Epidermal melanocyte (primary cell): ENCODE measurements around the gene SNX14.

ENCODE experiments used
- DNase-seq: peaks from one replicate; pipeline ENCODE4 v3.0.0; 2011; ENCODE audit warnings: low spot score; ENCODE audit not compliant: insufficient read length

SNX14 gene

DNA sequence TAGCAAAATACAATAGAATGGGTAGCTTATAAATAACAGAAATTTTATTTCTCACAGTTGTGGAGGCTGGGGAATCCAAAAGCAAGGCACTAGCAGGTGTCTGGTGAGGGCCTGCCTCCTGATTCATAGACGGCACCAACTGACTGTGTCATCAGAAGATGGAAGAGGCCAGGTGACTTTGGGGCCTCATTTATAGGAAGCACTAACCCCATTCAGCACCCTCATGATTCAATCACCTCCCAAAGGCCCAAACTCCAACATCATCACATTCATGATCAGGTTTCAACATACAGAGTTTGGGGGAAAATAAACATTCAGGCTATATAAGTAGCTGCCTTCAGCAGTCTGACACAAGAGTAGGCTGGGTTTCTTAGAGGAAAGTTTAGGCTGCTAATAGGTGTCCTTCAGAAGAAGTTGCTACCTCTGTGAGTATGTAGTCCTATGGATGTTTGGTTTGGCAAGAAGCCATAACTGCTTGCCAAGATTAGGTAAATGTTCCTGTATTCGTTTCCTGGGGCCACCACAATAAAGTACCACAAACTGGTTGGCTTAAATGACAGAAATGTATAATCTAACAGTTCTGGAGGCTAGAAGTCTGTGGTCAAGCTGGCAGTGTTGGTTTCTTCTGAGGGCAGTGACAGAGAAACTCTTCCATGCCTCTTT is 94.9 kb downstream of the SNX14 start:
- no peak for DNase-seq

DNA sequence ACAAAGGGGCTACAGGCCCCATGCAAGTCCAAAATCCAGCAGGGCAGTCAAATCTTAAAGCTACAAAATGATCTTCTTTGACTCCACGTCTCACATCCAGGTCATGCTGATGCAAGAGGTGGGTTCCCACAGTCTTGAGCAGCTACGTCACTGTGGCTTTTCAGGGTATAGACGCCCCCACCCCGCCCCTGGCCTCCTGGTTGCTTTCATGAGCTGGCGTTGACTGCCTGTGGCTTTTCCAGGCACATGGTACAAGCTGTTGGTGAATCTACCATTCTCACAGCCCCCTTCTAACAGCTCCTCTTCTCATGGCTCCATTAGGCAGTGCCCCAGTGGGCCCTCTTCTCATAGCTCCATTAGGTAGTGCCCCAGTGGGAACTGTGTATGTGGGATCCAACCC is 96.8 kb downstream of the SNX14 start:
- no peak for DNase-seq

DNA sequence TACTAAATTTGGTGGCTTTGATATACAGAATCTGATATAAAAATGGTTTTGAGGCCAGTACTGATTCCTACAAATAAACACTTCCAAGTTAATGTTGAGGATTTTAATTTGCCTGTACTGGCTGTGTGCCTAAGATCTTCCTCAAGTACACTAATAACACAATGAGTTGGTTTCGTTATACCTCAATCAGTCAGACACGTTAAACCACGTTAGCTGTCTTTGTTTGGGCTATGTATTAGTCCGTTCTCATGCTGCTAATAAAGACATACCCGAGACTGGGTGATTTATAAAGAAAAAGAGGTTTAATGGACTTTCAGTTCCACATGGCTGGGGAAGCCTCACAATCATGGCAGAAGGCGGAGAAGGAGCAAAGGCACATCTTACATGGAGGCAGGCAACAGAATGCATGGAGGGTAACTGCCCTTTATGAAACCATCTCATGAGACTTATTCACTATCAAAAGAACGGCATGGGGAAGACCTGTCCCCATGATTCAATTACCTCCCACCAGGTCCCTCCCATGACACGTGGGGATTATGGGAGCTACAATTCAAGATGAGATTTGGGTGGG is 97.6 kb downstream of the SNX14 start:
- DNase-seq = no peak

DNA sequence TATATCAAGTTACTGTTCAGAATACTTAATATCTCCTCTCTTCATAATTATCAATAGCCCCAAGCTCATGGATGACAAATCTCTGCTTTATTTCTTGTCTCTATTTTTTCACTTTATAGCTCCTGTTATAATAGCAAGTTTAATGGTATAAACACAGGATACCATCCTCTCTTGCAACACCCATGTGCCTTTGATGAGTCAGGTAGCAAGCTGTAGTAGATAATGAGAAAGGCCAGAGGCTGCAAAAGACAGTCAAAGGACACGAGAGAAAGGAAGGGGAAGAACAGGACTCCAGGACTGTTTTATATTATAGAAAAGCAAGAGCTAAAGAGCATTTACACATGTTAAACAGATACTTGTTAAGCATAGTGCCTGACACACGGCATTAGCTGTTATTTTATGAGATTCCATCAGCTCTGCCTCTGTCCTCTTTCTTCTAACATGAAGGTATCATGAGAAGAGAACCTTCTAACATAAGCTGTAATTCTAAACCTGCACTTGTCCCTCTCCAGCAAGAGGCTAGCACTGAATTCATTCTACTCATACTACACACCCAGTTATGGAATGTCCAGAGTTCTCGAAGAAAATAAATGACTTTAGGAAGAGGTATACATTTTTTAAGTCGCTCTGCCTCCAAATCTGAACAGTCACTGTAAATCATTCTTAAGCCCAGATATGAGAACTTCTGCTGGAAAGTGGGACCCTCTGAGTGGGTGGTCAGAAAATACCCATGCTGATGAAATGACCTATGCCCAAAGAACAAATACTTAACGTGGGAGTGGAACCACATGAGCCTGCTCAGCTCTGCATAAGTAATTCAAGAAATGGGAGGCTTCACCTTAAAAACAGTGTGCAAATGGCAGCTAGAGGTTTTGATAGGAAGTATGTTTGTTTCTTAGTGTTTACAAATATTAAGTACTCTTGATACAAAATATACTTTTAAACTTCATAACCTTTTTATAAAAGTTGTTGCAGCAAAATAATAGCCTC is 98.8 kb downstream of the SNX14 start:
- DNase-seq = no peak

DNA sequence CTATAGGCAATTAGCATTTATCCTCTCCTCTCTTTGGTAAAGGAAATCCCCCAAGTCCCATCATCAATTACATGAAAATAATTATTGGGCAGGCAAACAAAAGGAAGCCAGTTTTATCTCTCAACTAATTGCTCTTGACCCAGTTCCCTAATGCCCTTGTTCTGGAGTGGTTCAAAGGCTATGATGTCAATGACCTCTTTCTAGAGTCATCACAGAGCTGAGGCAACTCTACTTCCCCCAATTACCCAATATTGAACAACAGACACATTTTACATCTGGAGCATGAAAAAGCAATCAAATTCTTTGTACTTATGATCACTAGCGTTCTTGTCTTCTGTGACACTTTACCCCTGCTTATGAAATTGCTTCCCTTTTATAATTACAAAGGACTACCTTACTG is 100.3 kb downstream of the SNX14 start:
- DNase-seq = no peak

DNA sequence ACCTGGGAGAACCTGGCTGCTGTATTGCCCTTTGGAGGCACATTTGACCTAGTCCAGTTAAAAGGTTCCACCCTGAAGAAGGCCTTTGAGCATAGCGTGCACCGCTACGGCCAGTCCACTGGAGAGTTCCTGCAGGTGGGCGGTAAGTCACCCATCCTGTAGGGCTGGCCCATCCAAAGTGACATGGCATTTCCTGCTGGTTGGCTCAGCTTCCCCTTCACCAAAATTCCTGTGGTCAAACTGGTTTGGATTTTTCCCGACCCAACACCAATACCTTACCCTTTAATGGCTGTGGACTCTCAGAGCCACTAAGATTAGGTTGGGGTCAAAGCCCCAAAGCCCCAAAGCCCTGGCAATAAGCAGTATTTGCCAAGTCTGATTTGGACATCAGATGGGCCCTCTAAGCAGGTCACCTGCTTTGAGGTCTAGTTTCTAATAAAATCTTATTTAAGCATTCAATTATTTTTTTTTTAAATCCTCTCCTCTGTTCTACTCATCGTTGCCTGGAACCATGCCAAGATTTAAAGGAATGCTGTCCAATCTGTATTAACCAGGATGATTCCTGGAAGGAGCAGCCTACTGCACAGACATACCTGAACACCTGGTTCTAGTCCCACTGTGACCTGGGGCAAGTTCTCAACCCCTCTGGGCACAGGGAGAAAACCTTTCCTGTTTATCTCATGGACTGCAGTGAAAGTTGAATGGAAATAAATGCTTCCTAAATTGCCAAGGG is 103.0 kb downstream of the SNX14 start:
- no peak for DNase-seq

DNA sequence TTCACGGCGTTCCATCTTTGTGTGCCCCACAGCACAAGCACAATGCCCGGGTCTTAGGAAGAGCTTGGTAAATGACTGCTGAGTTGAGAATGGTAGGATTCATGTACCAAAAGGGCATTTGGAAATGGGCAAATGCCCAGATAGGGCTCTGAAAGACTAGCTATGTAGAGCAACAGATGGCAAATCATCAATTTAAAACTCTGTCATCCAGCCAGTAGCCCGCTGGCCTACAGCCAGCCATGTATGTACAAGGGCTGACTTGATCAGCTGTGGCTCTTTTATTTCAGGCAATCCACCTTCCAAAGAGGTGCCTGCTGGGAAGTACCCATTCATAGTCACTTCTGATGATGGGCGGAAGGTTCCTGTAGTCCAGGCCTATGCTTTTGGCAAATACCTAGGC is 108.7 kb downstream of the SNX14 start:
- DNase-seq = no peak

DNA sequence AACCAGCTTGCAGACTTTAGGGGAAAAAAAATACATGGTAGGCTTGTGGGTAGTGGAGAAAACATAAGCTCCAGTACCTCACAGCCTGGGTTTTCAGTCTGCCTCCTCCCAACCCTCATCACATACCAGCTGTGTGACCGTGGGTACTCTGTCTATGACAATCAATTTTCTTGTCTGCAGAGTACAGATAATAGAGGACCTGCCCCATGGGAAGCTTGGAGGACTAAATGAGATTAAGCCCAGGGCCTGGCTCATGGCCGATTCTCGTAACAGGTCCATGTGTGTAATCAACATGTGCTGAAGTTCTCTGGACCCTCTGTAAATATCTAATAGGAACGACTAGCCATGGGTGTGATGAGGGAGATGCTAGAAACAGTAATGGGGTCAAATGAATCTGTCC is 109.8 kb downstream of the SNX14 start:
- DNase-seq = no peak

DNA sequence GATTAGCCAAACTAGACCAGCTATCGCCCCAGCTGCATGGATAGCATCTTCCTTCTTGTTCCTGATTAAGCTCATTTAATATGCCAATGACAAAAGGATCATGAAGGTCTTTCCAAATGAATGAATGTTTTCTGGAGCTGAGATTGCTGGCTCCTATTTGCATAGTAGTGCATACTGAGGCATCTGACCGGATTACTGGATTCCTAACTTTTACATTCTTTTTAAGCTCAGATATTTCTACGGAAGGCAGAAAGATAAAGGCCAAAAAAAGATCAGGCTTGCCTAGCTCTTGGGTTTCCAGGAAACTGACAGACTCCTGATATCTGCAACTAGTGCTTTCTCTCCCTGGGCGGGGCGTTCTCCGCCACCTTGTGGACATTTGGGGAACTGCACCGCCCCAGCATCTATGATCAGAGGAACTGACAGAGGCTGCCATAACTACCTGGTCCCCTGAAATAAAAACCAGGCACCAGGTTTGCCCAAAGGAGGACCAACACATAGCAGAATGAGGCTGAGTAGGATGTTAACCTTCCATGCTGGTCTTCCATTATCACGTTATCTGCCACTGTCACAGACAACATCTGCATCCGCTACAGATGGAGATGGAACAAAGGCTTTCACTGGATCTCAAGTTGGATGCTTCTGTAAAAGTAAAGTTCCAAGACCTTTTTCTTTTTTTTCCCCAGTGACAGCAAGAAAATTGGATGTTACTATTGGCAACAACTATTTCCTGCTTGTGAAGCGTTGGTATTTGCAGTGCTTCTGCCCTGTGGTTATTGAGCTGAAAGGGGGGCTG is 110.6 kb downstream of the SNX14 start:
- peak; percentile 39 for DNase-seq

DNA sequence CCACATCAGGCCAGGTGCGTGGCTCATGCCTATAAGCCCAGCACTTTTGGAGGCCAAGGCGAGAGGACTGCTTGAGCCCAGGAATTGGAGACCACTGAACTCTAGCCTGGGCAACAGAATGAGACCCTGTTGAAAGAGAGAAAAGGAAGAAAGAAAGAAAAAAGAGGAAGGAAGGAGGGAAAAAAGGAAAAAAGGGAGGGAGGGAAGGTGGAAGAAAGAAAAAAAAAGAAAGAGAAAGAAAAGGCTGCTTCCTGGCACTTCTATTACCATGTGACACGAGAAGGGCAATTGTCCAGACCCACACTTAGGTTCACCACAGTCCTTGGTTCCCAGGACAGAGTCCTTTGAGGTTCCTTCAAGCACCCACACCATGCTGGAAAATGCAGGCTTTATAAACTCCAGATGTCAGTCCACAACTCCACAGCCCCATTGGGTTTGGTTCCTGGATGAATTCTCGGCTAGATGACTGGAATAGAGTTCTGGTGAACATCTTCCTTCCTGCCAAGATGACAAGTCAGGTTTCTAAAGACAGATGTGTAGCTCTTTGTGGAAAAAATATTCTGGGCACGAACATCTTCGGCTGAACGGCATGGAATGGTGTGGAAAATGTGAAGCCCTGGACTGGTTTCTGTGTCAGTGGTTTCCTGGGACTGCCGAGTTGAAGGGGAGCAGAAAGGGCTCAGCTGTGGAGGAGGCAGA is 111.3 kb downstream of the SNX14 start:
- DNase-seq = no peak

DNA sequence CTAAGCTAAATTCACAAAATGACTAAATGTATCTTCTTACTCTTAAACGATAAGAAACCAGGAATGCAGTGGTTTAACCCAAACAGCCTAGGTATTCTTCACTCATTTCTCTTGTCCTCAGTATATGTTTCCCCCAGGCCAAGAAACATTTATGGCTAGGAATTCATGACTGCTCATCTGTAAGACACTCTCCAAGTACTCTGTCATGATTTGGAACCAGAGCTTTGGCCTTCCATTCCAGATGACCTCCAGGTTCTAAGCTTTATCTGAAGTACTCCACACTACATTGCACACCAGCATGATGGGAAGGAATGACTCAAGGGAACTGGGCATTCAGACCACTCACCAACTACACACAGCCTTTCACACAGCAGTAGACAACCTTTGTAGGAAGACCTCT is 114.5 kb downstream of the SNX14 start:
- DNase-seq = no peak

DNA sequence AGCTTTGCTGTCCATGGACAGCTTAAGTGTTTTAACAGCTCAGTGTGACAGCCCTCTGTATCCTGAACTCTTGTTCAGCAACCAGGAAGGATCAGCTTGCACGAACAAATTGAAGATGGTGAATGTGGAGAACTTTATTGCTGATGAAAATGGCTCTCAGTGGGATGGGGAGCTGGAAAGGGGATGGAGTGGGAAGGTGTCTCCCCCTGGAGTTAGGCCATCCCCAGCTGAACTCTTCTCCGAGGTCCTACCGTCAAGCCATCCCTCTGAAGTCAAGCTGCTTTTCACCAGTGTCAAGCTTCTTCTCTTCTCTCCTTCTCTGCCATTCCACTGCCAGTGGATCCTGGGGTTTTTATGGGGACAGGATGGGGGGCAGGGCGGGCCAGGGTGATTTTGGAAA is 117.1 kb downstream of the SNX14 start:
- no peak for DNase-seq

DNA sequence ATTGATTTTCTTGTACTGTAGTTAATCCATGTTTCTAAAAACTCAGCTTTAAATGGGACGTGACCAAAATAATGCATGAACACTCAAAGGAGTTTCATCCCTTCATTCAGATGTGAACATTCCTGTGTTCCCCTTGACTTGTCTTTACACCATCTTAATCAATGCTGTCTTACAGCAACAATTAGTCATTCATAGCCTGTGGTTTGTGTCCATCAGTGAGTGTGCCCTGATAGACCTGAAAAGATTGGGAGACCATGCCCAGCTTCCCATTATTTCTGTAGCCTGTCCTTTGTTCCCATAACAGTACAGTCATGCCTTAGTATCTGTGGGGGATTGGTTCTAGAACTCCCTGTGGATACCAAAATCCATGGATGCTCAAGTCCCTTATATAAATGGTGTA is 119.9 kb downstream of the SNX14 start:
- DNase-seq = no peak

DNA sequence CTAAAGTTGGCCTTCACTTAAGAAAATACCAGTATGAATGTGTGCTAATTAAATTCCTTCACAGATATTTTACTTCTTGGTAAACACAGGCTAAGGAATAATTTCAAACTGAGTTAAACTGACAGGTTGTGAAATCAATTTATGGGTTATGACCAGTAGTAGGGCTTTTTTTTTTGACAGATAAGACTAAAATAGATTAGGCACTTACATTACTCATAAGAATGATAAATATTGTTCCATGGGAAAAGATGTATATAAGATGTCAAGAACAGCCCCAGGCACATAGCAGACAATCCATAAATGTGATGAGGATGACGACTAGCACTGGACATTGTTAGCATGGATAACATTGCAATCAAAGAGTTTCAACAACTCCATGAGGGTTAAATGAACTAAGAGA is 120.9 kb downstream of the SNX14 start:
- DNase-seq = no peak

DNA sequence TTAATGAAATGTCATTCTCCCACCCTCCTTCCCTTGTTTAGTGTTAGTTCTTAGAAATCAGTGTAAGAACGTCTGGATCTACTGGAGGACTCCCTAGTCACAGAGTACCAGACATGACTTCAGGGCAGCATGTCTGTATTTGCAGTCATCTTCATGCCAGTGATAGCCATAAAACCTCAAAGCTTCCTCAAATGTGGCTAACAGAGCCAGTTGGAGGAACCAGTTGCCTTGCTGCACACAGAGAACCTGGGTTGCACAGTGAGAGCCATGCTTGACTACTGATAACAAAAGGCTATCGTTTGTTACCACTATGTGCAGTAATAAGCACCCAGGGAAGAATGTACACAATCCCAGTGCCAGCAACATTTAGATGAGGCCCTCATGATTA is 123.6 kb downstream of the SNX14 start:
- no peak for DNase-seq

DNA sequence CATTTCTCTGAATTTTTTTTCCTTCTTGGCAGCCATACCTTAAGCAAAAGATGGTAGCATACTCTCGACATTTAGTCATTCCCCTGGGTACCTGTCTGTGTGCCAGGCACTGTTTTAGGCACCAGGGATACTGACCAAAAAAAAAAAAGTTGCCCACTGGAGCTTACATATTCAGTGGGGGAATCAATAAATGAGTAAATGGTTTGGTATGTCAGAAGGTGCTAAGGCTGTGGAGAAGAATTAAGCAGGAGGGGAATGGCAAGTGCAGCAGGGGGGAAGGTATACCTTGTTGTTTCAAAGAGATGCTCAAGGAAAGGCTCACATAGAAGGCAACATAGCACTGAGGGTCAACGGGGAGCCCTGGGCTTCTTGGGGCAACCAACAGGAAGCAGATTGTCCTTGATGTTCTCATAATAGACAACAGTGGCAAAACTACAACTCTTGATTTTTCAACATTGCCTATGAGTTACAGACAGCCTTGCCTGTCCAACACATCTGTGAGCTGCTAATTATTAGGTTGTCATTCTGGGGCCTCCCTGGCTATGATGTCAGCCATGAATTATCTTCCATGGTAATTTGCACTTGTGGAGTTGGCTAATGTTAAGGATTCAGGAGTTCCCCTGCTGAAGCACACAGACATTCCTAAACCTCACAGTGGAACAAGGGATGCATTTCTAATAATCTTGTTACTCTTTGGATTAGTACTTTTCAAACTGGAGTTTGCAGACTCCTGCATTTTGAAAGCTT is 124.2 kb downstream of the SNX14 start:
- no peak for DNase-seq

DNA sequence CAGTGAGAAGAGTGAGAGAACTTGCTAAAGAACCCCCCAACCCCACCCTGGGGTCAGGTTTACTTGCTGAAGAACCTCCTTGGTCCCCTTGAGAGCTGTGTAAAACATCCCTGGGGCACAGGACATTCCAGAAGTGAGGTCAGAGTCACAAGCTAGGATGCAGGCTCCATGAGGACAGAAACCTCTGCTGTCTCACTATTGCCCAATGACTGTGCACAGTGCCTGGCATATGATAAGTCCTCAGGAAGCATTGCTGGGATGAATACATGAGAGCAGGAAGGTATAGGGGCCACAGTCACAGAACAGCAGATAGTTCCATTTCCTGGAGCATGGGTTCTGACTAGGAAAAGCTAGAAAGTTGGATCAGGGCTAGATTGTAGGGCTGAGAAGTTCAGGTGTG is 125.3 kb downstream of the SNX14 start:
- no peak for DNase-seq

DNA sequence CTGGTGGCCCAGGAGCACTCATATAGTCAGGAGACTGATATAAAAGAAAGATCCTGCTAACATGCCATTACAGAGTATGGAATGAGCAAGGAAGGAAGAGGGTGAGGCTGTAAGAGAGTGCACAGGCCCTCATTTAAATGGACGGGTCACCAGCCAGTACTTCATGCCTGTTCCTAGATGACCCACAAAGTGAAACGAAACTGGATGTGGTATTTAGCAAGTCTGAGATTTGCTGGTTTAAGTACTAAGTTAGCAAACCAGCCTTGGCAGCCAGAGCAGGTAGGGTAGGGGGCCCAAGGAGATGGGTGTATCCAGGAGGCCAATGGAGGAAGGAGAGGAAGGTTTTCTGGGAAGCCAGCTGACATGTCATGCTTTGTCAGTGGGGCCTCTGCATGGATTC is 127.9 kb downstream of the SNX14 start:
- no peak for DNase-seq

DNA sequence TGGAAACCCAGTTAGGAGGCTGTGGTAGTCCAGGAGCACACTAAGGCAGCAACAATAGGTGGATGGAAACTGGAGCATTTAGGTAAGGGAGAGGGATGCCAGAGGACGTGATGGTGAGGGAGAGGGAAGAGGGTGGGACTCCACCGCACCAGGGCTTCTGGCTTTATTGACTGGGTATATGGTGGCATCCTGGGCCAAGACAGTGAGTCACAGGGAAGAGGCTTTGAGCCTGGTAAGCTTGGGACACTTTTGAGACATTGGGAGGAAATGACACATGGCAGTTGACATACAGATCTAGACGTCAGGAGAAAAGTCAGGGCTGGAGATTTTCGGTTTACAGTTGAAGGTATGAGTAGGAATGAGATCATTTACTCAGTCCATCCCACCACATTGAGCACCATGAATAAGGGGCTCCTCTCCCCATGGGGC is 128.9 kb downstream of the SNX14 start:
- no peak for DNase-seq

DNA sequence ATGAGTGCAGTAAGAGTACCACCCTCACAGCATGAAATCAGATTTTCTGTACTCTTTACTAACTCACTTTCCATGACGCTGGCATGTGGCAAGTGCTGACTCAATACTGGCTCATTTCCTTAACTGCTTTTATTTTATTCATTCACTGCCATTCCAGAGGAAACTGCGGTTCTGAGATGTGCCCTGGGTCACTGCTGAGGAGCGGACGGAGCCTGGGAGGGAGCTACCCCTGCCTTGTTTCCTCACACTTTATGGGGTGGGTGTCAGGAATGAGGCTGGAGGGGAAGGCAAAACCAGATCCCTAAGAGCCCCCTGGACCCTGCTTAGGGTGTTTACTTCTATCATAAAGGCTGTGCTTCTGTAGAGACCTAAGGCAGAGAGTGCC is 129.4 kb downstream of the SNX14 start:
- DNase-seq = peak; percentile 36
